IMR-90 (cell line): ENCODE measurements around the gene WNT3. TPM values are rescaled to one million over a fixed set of nuclear protein-coding genes. Genes with fewer than 3 reads are reported as not detected.

ENCODE experiments used
- ATAC-seq: fragments of 200-7000 bp; cut with Tn5 transposase; 2 replicates; pipeline ENCODE4 v1.9.1; 2020; ENCODE audit warnings: low read depth, mild to moderate bottlenecking, moderate library complexity
- Bru-seq: library from RNA; stranded (reverse); fragments of 400-500 nt; gene quantifications from one replicate; lab custom pipeline; 2021; lab: Mats Ljungman, UMichigan
- BruChase-seq, 2 experiments: library from RNA; stranded (reverse); fragments of 400-500 nt; gene quantifications; one replicate each; lab custom pipeline; 2021; lab: Mats Ljungman, UMichigan
- BruUV-seq: library from RNA; stranded (reverse); fragments of 400-500 nt; replicated peaks from 2 replicates; lab custom pipeline; 2021; lab: Mats Ljungman, UMichigan
- CTCF ChIA-PET: fragments of 300-600 bp; formaldehyde crosslinking; extraction: SDS; loops from one replicate; lab custom pipeline; 2021; ENCODE audit warnings: antibody characterized with exemption; lab: Yijun Ruan, JAX
- POLR2A ChIA-PET: fragments of 300-600 bp; sonication (Branson Sonifier 250); formaldehyde crosslinking; loops from one replicate; lab custom pipeline; 2022; ENCODE audit warnings: antibody characterized with exemption; ENCODE audit not compliant: unreplicated experiment; lab: Charles Lee
- DNase-seq: peaks from one replicate; pipeline ENCODE4 v3.0.0; 2013
- H2AFZ ChIP-seq: replicated peaks from 2 replicates; pipeline ENCODE3; 2013; ENCODE audit warnings: low read length, mild to moderate bottlenecking; ENCODE audit not compliant: poor library complexity
- H2AK5ac ChIP-seq: 2 replicates; pipeline ENCODE4 v1.6.1; 2013; ENCODE audit warnings: low read depth, low read length, inconsistent platforms
- H2AK9ac ChIP-seq: replicated peaks from 2 replicates; pipeline ENCODE3; 2013; ENCODE audit warnings: mild to moderate bottlenecking, low read depth, low read length, moderate library complexity; ENCODE audit not compliant: poor library complexity
- H2BK120ac ChIP-seq: 2 replicates; pipeline ENCODE4 v1.6.1; 2013; ENCODE audit warnings: low read depth, low read length, inconsistent platforms
- H2BK15ac ChIP-seq: 3 replicates; pipeline ENCODE4 v1.6.1; 2013; ENCODE audit warnings: low read depth, low read length, inconsistent platforms
- H2BK20ac ChIP-seq: 2 replicates; pipeline ENCODE4 v1.6.1; 2013; ENCODE audit warnings: low read depth, mild to moderate bottlenecking, inconsistent platforms, low read length, moderate library complexity
- H2BK5ac ChIP-seq: 2 replicates; pipeline ENCODE4 v1.6.1; 2013; ENCODE audit warnings: mild to moderate bottlenecking, low read depth, low read length, inconsistent platforms; ENCODE audit not compliant: poor library complexity, severe bottlenecking
- H3K14ac ChIP-seq: replicated peaks from 2 replicates; pipeline ENCODE4 v1.6.1; 2013; ENCODE audit warnings: low read depth, low read length, inconsistent platforms
- H3K18ac ChIP-seq: 2 replicates; pipeline ENCODE4 v1.6.1; 2013; ENCODE audit warnings: low read depth, low read length, control low read depth
- H3K23ac ChIP-seq: 2 replicates; pipeline ENCODE4 v1.6.1; 2013; ENCODE audit warnings: low read depth, low read length, inconsistent platforms
- H3K27ac ChIP-seq: 2 replicates; pipeline ENCODE4 v1.5.1; 2013; ENCODE audit warnings: mild to moderate bottlenecking, control low read depth, low read length; ENCODE audit not compliant: insufficient read depth
- H3K27me3 ChIP-seq: 2 replicates; pipeline ENCODE4 v1.6.1; 2013; ENCODE audit warnings: low read length; ENCODE audit not compliant: control insufficient read depth, insufficient read depth
- H3K36me3 ChIP-seq: 2 replicates; pipeline ENCODE4 v1.6.1; 2013; ENCODE audit warnings: low read length, mixed read lengths; ENCODE audit not compliant: control insufficient read depth, insufficient read depth
- H3K4ac ChIP-seq: 2 replicates; pipeline ENCODE4 v1.6.1; 2013; ENCODE audit warnings: low read depth, low read length, inconsistent platforms
- H3K4me1 ChIP-seq: 2 replicates; pipeline ENCODE4 v1.6.1; 2013; ENCODE audit warnings: low read length, mixed read lengths; ENCODE audit not compliant: control insufficient read depth, insufficient read depth
- H3K4me2 ChIP-seq: 2 replicates; pipeline ENCODE4 v1.6.1; 2013; ENCODE audit warnings: low read depth, mild to moderate bottlenecking, control low read depth, low read length, moderate library complexity
- H3K4me3 ChIP-seq: 2 replicates; pipeline ENCODE4 v1.5.1; 2013; ENCODE audit warnings: low read depth, mild to moderate bottlenecking, control low read depth, low read length, moderate library complexity; ENCODE audit not compliant: insufficient read depth
- H3K56ac ChIP-seq: 2 replicates; pipeline ENCODE4 v1.6.1; 2013; ENCODE audit warnings: low read length, inconsistent platforms; ENCODE audit not compliant: insufficient read depth; ENCODE audit errors: extremely low read depth
- H3K79me1 ChIP-seq, 2 experiments: 2 replicates each; pipeline ENCODE4 v1.6.1; 2013; ENCODE audit warnings: low read length in 2 of 2, inconsistent platforms in 1 of 2, low read depth in 1 of 2
- H3K9ac ChIP-seq: 2 replicates; pipeline ENCODE4 v1.6.1; 2013; ENCODE audit warnings: low read depth, low read length, control low read depth
- H3K9me1 ChIP-seq: 2 replicates; pipeline ENCODE4 v1.6.1; 2013; ENCODE audit warnings: low read length, inconsistent platforms; ENCODE audit not compliant: insufficient read depth
- H3K9me3 ChIP-seq: 2 replicates; pipeline ENCODE4 v1.6.1; 2013; ENCODE audit warnings: low read length; ENCODE audit not compliant: control insufficient read depth, insufficient read depth
- H4K20me1 ChIP-seq: 2 replicates; pipeline ENCODE4 v1.6.1; 2013; ENCODE audit warnings: low read length, inconsistent platforms; ENCODE audit not compliant: insufficient read depth
- H4K5ac ChIP-seq: 2 replicates; pipeline ENCODE4 v1.6.1; 2013; ENCODE audit warnings: mild to moderate bottlenecking, low read depth, low read length, control low read depth
- H4K8ac ChIP-seq, 2 experiments: 2 replicates each; pipeline ENCODE4 v1.6.1; 2013; ENCODE audit warnings: low read depth in 2 of 2, low read length in 2 of 2, control low read depth in 1 of 2, inconsistent platforms in 1 of 2
- H4K91ac ChIP-seq: 2 replicates; pipeline ENCODE4 v1.6.1; 2013; ENCODE audit warnings: low read depth, low read length, inconsistent platforms; ENCODE audit not compliant: insufficient read depth
- CEBPB ChIP-seq: IDR thresholded peaks from 2 replicates; pipeline ENCODE4 v1.6.1; 2012; ENCODE audit warnings: low read depth, low read length, improper control_type of control experiment
- FOS ChIP-seq: fragments of 150-350 bp; IDR thresholded peaks from 2 replicates; pipeline ENCODE4 v1.6.1; 2016; ENCODE audit warnings: low read depth, low read length
- MAFK ChIP-seq: IDR thresholded peaks from 2 replicates; pipeline ENCODE4 v1.6.1; 2012; ENCODE audit warnings: low read depth, low read length, improper control_type of control experiment
- MAZ ChIP-seq: IDR thresholded peaks from 2 replicates; pipeline ENCODE4 v1.6.1; 2012; ENCODE audit warnings: low read depth, mild to moderate bottlenecking, low read length, improper control_type of control experiment, moderate library complexity, borderline replicate concordance
- NFE2L2 ChIP-seq: fragments of 150-350 bp; IDR thresholded peaks from 2 replicates; pipeline ENCODE4 v1.6.1; 2016; ENCODE audit warnings: low read depth, mild to moderate bottlenecking, low read length
- POLR2A ChIP-seq: IDR thresholded peaks from 2 replicates; pipeline ENCODE4 v1.6.1; 2012; ENCODE audit warnings: mild to moderate bottlenecking, low read depth, low read length
- RCOR1 ChIP-seq: IDR thresholded peaks from 2 replicates; pipeline ENCODE4 v1.6.1; 2012; ENCODE audit warnings: mild to moderate bottlenecking, low read length, improper control_type of control experiment; ENCODE audit not compliant: insufficient replicate concordance
- SMC3 ChIP-seq: fragments of 150-350 bp; IDR thresholded peaks from 2 replicates; pipeline ENCODE4 v1.6.1; 2016; ENCODE audit warnings: low read depth, mild to moderate bottlenecking, antibody characterized with exemption, low read length, moderate library complexity
- USF2 ChIP-seq: fragments of 150-350 bp; IDR thresholded peaks from 2 replicates; pipeline ENCODE4 v1.6.1; 2017; ENCODE audit warnings: mild to moderate bottlenecking, antibody characterized with exemption, low read length, low read depth
- WGBS, 2 experiments: methylation state at CpG; one replicate each; pipeline versions ENCODE4 v1.1.5 to v1.1.7; 2013; ENCODE audit warnings: missing lambda C conversion rate in 2 of 2; ENCODE audit not compliant: insufficient read length in 1 of 2; ENCODE audit errors: extremely low coverage in 2 of 2; 5-methylcytosine and 5-hydroxymethylcytosine counted together
- dilution Hi-C: fragments of 300-500 bp; cut with HindIII; formaldehyde crosslinking; loops from one replicate; pipeline ENCODE4 v1.14.3; 2018; ENCODE audit warnings: low sequenced_read_pairs; ENCODE audit not compliant: unreplicated experiment
- in situ Hi-C: fragments of 300-500 bp; cut with MboI; formaldehyde crosslinking; loops from 3 replicates; pipeline ENCODE4 v1.14.3; 2019; ENCODE audit warnings: low sequenced_read_pairs, inconsistent platforms, mixed read lengths
- intact Hi-C: fragments of 100-400 bp; cut with micrococcal nuclease; formaldehyde crosslinking; loops from 2 replicates; pipeline ENCODE4 v1.10.0; 2022
- long read RNA-seq: library from polyadenylated mRNA; unstranded; transcript quantifications from one replicate; pipeline ENCODE4 v2.0.0, GENCODE V29; 2021; ENCODE audit not compliant: unreplicated experiment
- polyA plus RNA-seq, 3 experiments: library from polyadenylated mRNA; depleted of rRNA; stranded (reverse); fragments of >200 nt; gene quantifications; 2 replicates each; pipeline ENCODE4 v1.2.3, GENCODE V29; 2012; ENCODE audit warnings: low replicate concordance in 1 of 3
- total RNA-seq: library from RNA; depleted of rRNA; stranded (reverse); fragments of >200 nt; gene quantifications from 2 replicates; pipeline ENCODE4 v1.2.3, GENCODE V29; 2012; rRNA removed

WNT3 gene, protein sequence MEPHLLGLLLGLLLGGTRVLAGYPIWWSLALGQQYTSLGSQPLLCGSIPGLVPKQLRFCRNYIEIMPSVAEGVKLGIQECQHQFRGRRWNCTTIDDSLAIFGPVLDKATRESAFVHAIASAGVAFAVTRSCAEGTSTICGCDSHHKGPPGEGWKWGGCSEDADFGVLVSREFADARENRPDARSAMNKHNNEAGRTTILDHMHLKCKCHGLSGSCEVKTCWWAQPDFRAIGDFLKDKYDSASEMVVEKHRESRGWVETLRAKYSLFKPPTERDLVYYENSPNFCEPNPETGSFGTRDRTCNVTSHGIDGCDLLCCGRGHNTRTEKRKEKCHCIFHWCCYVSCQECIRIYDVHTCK
- total RNA-seq = 0.56 and 0.72 TPM in 2 replicates
- polyA plus RNA-seq (2012; rRNA removed) = 0.99 and 1.0 TPM in 2 replicates
- polyA plus RNA-seq (2012; cell fraction: cytosol; rRNA removed) = 0.58 and 0.71 TPM in 2 replicates
- polyA plus RNA-seq (2012; cell fraction: nucleus; rRNA removed; ENCODE audit: low replicate concordance) = 3.1 and 4.9 TPM in 2 replicates
- Bru-seq, nascent RNA = percentile 15 among the genes with signal in this experiment
- BruChase-seq, experiment 1, labeled RNA remaining after a 6-hour chase = percentile 23 among the genes with signal in this experiment
- percentile 21 among the genes with signal in this experiment for BruChase-seq, experiment 2, labeled RNA remaining after a 2-hour chase
- long read RNA-seq, partial matches to known transcripts = 1 of 4 reads
- long read RNA-seq, other reads (novel, unspliced or antisense) = 3 of 4 reads

DNA sequence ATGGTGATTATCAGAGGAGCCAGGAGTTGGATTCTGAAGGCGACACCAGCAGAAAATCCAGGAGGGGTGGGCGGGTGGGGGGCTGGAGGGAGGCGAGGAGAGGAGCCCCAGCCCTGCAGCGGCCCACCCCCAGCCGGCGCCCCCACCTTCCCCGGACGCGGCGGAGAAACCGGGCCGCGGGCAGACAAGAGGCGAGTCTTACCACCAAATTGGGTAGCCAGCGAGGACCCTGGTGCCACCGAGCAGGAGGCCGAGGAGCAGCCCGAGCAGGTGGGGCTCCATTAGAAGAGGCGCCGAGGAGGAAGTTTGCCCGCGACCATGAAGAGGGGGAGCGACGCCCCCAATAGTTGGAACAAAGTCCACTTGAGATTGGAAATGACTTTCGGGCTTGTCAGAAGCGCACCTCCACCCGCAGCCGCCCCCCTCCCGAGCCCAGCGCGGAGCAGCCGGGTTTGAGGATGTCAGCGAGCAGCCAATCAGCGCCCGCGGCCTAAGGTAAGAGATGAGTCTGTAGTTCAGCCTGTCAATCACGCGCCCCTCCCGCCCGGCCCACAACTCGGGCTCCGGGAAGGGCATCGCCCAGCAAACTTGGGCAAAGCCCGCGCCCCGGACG, at the start of gene WNT3:
Gene WNT3, minus strand, starts transcription at position 377 of the 613 bp plus-strand sequence. Its CDS starts 95 bp downstream, at position 282.
- no peak within 1 kb of the TSS for H2AK9ac ChIP-seq
- H3K27me3 ChIP-seq = peaks cover 93% of the 10 kb centered on the region
- H2AFZ ChIP-seq = peak within 1 kb of the TSS; percentile 67
- H3K56ac ChIP-seq = no peak within 1 kb of the TSS
- no peak within 1 kb of the TSS for H2BK5ac ChIP-seq
- no peak for DNase-seq
- dilution Hi-C loops = no loop called here
- no peaks in the 10 kb centered on the region; the same call in 1 of the 2 replicates for H3K9me3 ChIP-seq
- no peaks in the 10 kb centered on the region for H3K9me1 ChIP-seq
- peak within 1 kb of the TSS; percentile 45; the same call in 1 of the 2 replicates for H3K4me2 ChIP-seq
- BruUV-seq = no TSS peak
- no peak within 1 kb of the TSS; the same call in 1 of the 2 replicates for H3K23ac ChIP-seq
- H2BK15ac ChIP-seq = no peak within 1 kb of the TSS
- ChIA-PET POLR2A (no interaction called here), CTCF (no interaction called here)
- no peak for TF ChIP-seq CEBPB
- no peak for TF ChIP-seq RCOR1
- TF ChIP-seq FOS = no peak
- no peak for TF ChIP-seq MAFK
- no peak for TF ChIP-seq SMC3
- no peak for TF ChIP-seq MAZ
- no peak for TF ChIP-seq NFE2L2
- no peak for TF ChIP-seq POLR2A
- no peak for TF ChIP-seq USF2
- H3K36me3 ChIP-seq = no peaks in the 10 kb centered on the region; the same call in 1 of the 2 replicates
- H3K14ac ChIP-seq = no peak within 1 kb of the TSS
- H3K27ac ChIP-seq = no peak within 1 kb of the TSS
- H4K5ac ChIP-seq = no peak within 1 kb of the TSS
- H2AK5ac ChIP-seq = no peak within 1 kb of the TSS
- H3K4me3 ChIP-seq = no peak within 1 kb of the TSS; the same call in 1 of the 2 replicates
- intact Hi-C loops = loop anchor here (5.0 kb wide), 1 partner anchor 46 kb away; no protein-coding TSS in a partner anchor
- H3K4me1 ChIP-seq = peaks cover 2% of the 10 kb centered on the region; the same call in 1 of the 2 replicates
- H3K9ac ChIP-seq = no peak within 1 kb of the TSS
- ATAC-seq = peak; percentile 21; the same call in 1 of the 2 replicates
- no peak within 1 kb of the TSS for H4K8ac ChIP-seq
- no peak within 1 kb of the TSS for H2BK120ac ChIP-seq
- no peaks in the 10 kb centered on the region for H3K79me1 ChIP-seq
- in situ Hi-C loops = no loop called here
- H3K18ac ChIP-seq = no peak within 1 kb of the TSS
- H4K91ac ChIP-seq = no peak within 1 kb of the TSS
- no peaks in the 10 kb centered on the region; the same call in 1 of the 2 replicates for H4K20me1 ChIP-seq
- 0% methylated on average over 12 of the region's 47 CpGs; no CpG with 5 or more reads in 1 of the 2 experiments for WGBS, 2 experiments
- no peak within 1 kb of the TSS for H2BK20ac ChIP-seq
- H3K4ac ChIP-seq = no peak within 1 kb of the TSS
